ENCODE results near the gene TTC22.

The TTC22 gene

GRCh38 chr1:54818461-54819194 is 17.5 kb upstream of the TTC22 start:
- H3K9me3 ChIP-seq = no peaks in the 10 kb centered on the region
- no peaks in the 10 kb centered on the region for H3K27me3 ChIP-seq (ENCODE audit: low read depth)
- no peaks in the 10 kb centered on the region for H3K36me3 ChIP-seq (replicated peaks)
- no peak overlapping the region for H3K4me3 ChIP-seq
- in situ Hi-C loops (cut with MboI; ENCODE audit: low sequenced_read_pairs) = loop anchor here (25.0 kb wide), 1 partner anchor 956 kb away; no protein-coding TSS in a partner anchor
- no peaks in the 10 kb centered on the region for H3K4me1 ChIP-seq
- DNase-seq (ENCODE audit: low spot score in 2 of 2) = no peak

- Histone ChIP-seq H3K36me3 (replicated peaks) (no peaks in the 10 kb centered on the region), H3K4me1 (no peaks in the 10 kb centered on the region), H3K9me3 (no peaks in the 10 kb centered on the region), H3K27me3 (ENCODE audit: low read depth) (no peaks in the 10 kb centered on the region), H3K4me3 (no peak overlapping the region)
- in situ Hi-C loops (cut with MboI; ENCODE audit: low sequenced_read_pairs) = loop anchor here (25.0 kb wide), 1 partner anchor 955 kb away; no protein-coding TSS in a partner anchor
- no peak for DNase-seq (ENCODE audit: low spot score in 2 of 2)
Measured at GRCh38 chr1:54816951-54817350, 15.8 kb upstream of the TTC22 start.

- Histone ChIP-seq H3K4me3 (no peak overlapping the region), H3K36me3 (replicated peaks) (no peaks in the 10 kb centered on the region), H3K27me3 (ENCODE audit: low read depth) (no peaks in the 10 kb centered on the region), H3K9me3 (no peaks in the 10 kb centered on the region), H3K4me1 (no peaks in the 10 kb centered on the region)
- in situ Hi-C loops (cut with MboI; ENCODE audit: low sequenced_read_pairs) = loop anchor here (25.0 kb wide), 1 partner anchor 954 kb away; no protein-coding TSS in a partner anchor
- DNase-seq (ENCODE audit: low spot score in 2 of 2) = no peak
Measured at GRCh38 chr1:54816130-54816529, 15.0 kb upstream of the TTC22 start.

- no peak overlapping the region for H3K4me3 ChIP-seq
- in situ Hi-C loops (cut with MboI; ENCODE audit: low sequenced_read_pairs) = loop anchor here (25.0 kb wide), 1 partner anchor 953 kb away; no protein-coding TSS in a partner anchor
- no peak for DNase-seq (ENCODE audit: low spot score in 2 of 2)
- no peaks in the 10 kb centered on the region for H3K27me3 ChIP-seq (ENCODE audit: low read depth)
- H3K36me3 ChIP-seq (replicated peaks) = no peaks in the 10 kb centered on the region
- H3K4me1 ChIP-seq = no peaks in the 10 kb centered on the region
- no peaks in the 10 kb centered on the region for H3K9me3 ChIP-seq
Measured at GRCh38 chr1:54815086-54815876, 14.2 kb upstream of the TTC22 start.

GRCh38 chr1:54814571-54814970 is 13.4 kb upstream of the TTC22 start:
- no peak for DNase-seq (ENCODE audit: low spot score in 2 of 2)
- no peaks in the 10 kb centered on the region for H3K36me3 ChIP-seq (replicated peaks)
- no peak overlapping the region for H3K4me3 ChIP-seq
- in situ Hi-C loops (cut with MboI; ENCODE audit: low sequenced_read_pairs) = loop anchor here (25.0 kb wide), 1 partner anchor 952 kb away; no protein-coding TSS in a partner anchor
- no peaks in the 10 kb centered on the region for H3K4me1 ChIP-seq
- no peaks in the 10 kb centered on the region for H3K27me3 ChIP-seq (ENCODE audit: low read depth)
- H3K9me3 ChIP-seq = no peaks in the 10 kb centered on the region

- Histone ChIP-seq H3K36me3 (replicated peaks) (no peaks in the 10 kb centered on the region), H3K4me1 (no peaks in the 10 kb centered on the region), H3K4me3 (no peak overlapping the region), H3K27me3 (ENCODE audit: low read depth) (no peaks in the 10 kb centered on the region), H3K9me3 (no peaks in the 10 kb centered on the region)
- in situ Hi-C loops (cut with MboI; ENCODE audit: low sequenced_read_pairs) = loop anchor here (25.0 kb wide), 1 partner anchor 952 kb away; no protein-coding TSS in a partner anchor
- DNase-seq (ENCODE audit: low spot score in 2 of 2) = no peak
Measured at GRCh38 chr1:54814126-54814498, 13.0 kb upstream of the TTC22 start.

- H3K4me1 ChIP-seq = no peaks in the 10 kb centered on the region
- in situ Hi-C loops (cut with MboI; ENCODE audit: low sequenced_read_pairs) = loop anchor here (25.0 kb wide), 1 partner anchor 951 kb away; no protein-coding TSS in a partner anchor
- no peak overlapping the region for H3K4me3 ChIP-seq
- H3K9me3 ChIP-seq = no peaks in the 10 kb centered on the region
- no peak for DNase-seq (ENCODE audit: low spot score in 2 of 2)
- no peaks in the 10 kb centered on the region for H3K36me3 ChIP-seq (replicated peaks)
- H3K27me3 ChIP-seq (ENCODE audit: low read depth) = no peaks in the 10 kb centered on the region
Measured at GRCh38 chr1:54813485-54814125, 12.5 kb upstream of the TTC22 start.

GRCh38 chr1:54812801-54813484 is 11.8 kb upstream of the TTC22 start:
- no peak overlapping the region for H3K4me3 ChIP-seq
- DNase-seq (ENCODE audit: low spot score in 2 of 2) = no peak
- H3K36me3 ChIP-seq (replicated peaks) = no peaks in the 10 kb centered on the region
- in situ Hi-C loops (cut with MboI; ENCODE audit: low sequenced_read_pairs) = loop anchor here (25.0 kb wide), 1 partner anchor 951 kb away; no protein-coding TSS in a partner anchor
- no peaks in the 10 kb centered on the region for H3K27me3 ChIP-seq (ENCODE audit: low read depth)
- no peaks in the 10 kb centered on the region for H3K9me3 ChIP-seq
- no peaks in the 10 kb centered on the region for H3K4me1 ChIP-seq

GRCh38 chr1:54811739-54812655 is 10.9 kb upstream of the TTC22 start:
- no peaks in the 10 kb centered on the region for H3K4me1 ChIP-seq
- no peak overlapping the region for H3K4me3 ChIP-seq
- in situ Hi-C loops (cut with MboI; ENCODE audit: low sequenced_read_pairs) = loop anchor here (25.0 kb wide), 1 partner anchor 950 kb away; no protein-coding TSS in a partner anchor
- no peaks in the 10 kb centered on the region for H3K27me3 ChIP-seq (ENCODE audit: low read depth)
- no peak for DNase-seq (ENCODE audit: low spot score in 2 of 2)
- no peaks in the 10 kb centered on the region for H3K9me3 ChIP-seq
- H3K36me3 ChIP-seq (replicated peaks) = no peaks in the 10 kb centered on the region

GRCh38 chr1:54811066-54811465 is 9.9 kb upstream of the TTC22 start:
- Histone ChIP-seq H3K27me3 (ENCODE audit: low read depth) (no peaks in the 10 kb centered on the region), H3K36me3 (replicated peaks) (no peaks in the 10 kb centered on the region), H3K4me1 (no peaks in the 10 kb centered on the region), H3K4me3 (no peak overlapping the region), H3K9me3 (no peaks in the 10 kb centered on the region)
- in situ Hi-C loops (cut with MboI; ENCODE audit: low sequenced_read_pairs) = loop anchor here (25.0 kb wide), 1 partner anchor 949 kb away; no protein-coding TSS in a partner anchor
- no peak for DNase-seq (ENCODE audit: low spot score in 2 of 2)

- H3K9me3 ChIP-seq = no peaks in the 10 kb centered on the region
- peak; percentile 52 to 86 for DNase-seq (ENCODE audit: low spot score in 2 of 2)
- no peaks in the 10 kb centered on the region for H3K36me3 ChIP-seq (replicated peaks)
- no peaks in the 10 kb centered on the region for H3K27me3 ChIP-seq (ENCODE audit: low read depth)
- in situ Hi-C loops (cut with MboI; ENCODE audit: low sequenced_read_pairs) = loop anchor here (25.0 kb wide), 1 partner anchor 948 kb away; no protein-coding TSS in a partner anchor
- H3K4me3 ChIP-seq = no peak overlapping the region
- H3K4me1 ChIP-seq = no peaks in the 10 kb centered on the region
Measured at GRCh38 chr1:54810153-54810942, 9.2 kb upstream of the TTC22 start.
